ENCODE data around the gene EGFR. TPM values are rescaled to one million over a fixed set of nuclear protein-coding genes. Genes with fewer than 3 reads are reported as not detected.

The EGFR gene
- total and polyA plus RNA-seq, 2 donors (not counting 3 experiments of a cell fraction or from before 2014, with no cell fraction given), result 1.5 to 4.1 TPM

GRCh38 chr7:55185321-55185802 is 166.5 kb downstream of the EGFR start:
- no TSS peak for BruUV-seq (replicated peaks)

More at GRCh38 chr7:55185321-55185802, 166.5 kb downstream of the EGFR start:
- Histone ChIP-seq H3K79me2 (ENCODE audit: control insufficient read depth, insufficient read depth, low read length) (no peaks in the 10 kb centered on the region), H3K36me3 (ENCODE audit: control insufficient read depth in 2 of 2, extremely low read depth in 1 of 2, insufficient read depth in 2 of 2, low read length in 2 of 2) (no peaks in the 10 kb centered on the region), H3K9ac (replicated peaks; ENCODE audit: extremely low read depth, insufficient read depth, low read length) (no peak overlapping the region), H3K9me3 (replicated peaks; ENCODE audit: control insufficient read depth, insufficient read depth, low read length) (no peaks in the 10 kb centered on the region), H3K4me3 (replicated peaks in 1 of 3; ENCODE audit: insufficient read depth in 1 of 3, low read depth in 1 of 3, low read length in 3 of 3) (no peak overlapping the region), H4K20me1 (replicated peaks; ENCODE audit: control insufficient read depth, extremely low read depth, insufficient read depth, low read length) (no peaks in the 10 kb centered on the region), H3K27me3 (ENCODE audit: control insufficient read depth in 2 of 2, insufficient read depth in 2 of 2, low read length in 2 of 2) (no peaks in the 10 kb centered on the region), H3K4me2 (ENCODE audit: insufficient read depth, low read length) (no peak overlapping the region), H2AFZ (ENCODE audit: low read depth, low read length) (no peak overlapping the region), H3K27ac (ENCODE audit: insufficient read depth, low read depth, low read length) (no peak overlapping the region), H3K4me1 (ENCODE audit: control insufficient read depth, extremely low read depth, insufficient read depth, low read length) (peaks cover 23% of the 10 kb centered on the region), H3K9me1 (replicated peaks; ENCODE audit: control insufficient read depth, extremely low read depth, insufficient read depth, low read length) (no peaks in the 10 kb centered on the region)
- ChIA-PET CTCF (no interaction called here), POLR2A (no interaction called here)
- dilution Hi-C loops (cut with MboI; ENCODE audit: extremely low pct_ligation_motif_present, low sequenced_read_pairs) (no loop called here), intact Hi-C loops (cut with micrococcal nuclease) (no loop called here)
- FAIRE-seq, result no peak
- DNase-seq (ENCODE audit: low read depth, low spot score), result no peak
- no peak for TF ChIP-seq FOS (IDR thresholded peaks at IDR 0.05; ENCODE audit: borderline replicate concordance, insufficient read depth, low read length)
- TF ChIP-seq GATA2 (IDR thresholded peaks at IDR 0.05; ENCODE audit: insufficient read depth, insufficient read length, low read depth, low read length), result no peak
- no peak for TF ChIP-seq POLR2AphosphoS5 (IDR thresholded peaks at IDR 0.05; ENCODE audit: insufficient read depth, low read depth, low read length)
- no peak for TF ChIP-seq CTCF (IDR thresholded peaks at IDR 0.05; ENCODE audit: extremely low read depth in 1 of 2, insufficient read depth in 1 of 2, low read depth in 1 of 2, low read length in 2 of 2)
- no peak for TF ChIP-seq MAX (IDR thresholded peaks at IDR 0.05; ENCODE audit: insufficient read depth, insufficient read length)
- TF ChIP-seq POLR2A (IDR thresholded peaks at IDR 0.05; ENCODE audit: low read depth, low read length), result no peak
- no peak for TF ChIP-seq JUN (IDR thresholded peaks at IDR 0.05; ENCODE audit: borderline replicate concordance, insufficient read depth, insufficient read length, low read depth)
- TF ChIP-seq MYC (IDR thresholded peaks at IDR 0.05; ENCODE audit: low read depth, low read length), result no peak
- no peak for TF ChIP-seq EZH2 (IDR thresholded peaks at IDR 0.05; ENCODE audit: borderline replicate concordance, low read depth, low read length, severe bottlenecking)

Measured in endothelial cell of umbilical vein (primary cell).